ENCODE data around the gene TTC23. TPM values are rescaled to one million over a fixed set of nuclear protein-coding genes. Genes with fewer than 3 reads are reported as not detected.

Gene TTC23
- total and polyA plus RNA-seq, 9 of the 15 experiments (the other 6 are each of a cell fraction or from before 2014, with no cell fraction given): 0.41 to 4.5 (median 2.5) TPM

- FAIRE-seq (no peak), DNase-seq (ENCODE audit: extremely low read depth in 1 of 4, low spot score in 3 of 4) (no peak), ATAC-seq (no peak)
- Histone ChIP-seq H3K36me3 (ENCODE audit: control insufficient read depth, insufficient read depth, low read length) (no peaks in the 10 kb centered on the region), H3K27me3 (ENCODE audit: control insufficient read depth in 2 of 2, insufficient read depth in 2 of 2, low read length in 2 of 2) (peaks cover 2 to 42% of the 10 kb centered on the region in 2 experiments; a peak in 3 of 5 replicates), H2AFZ (ENCODE audit: low read depth, low read length) (no peak overlapping the region), H3K27ac (ENCODE audit: extremely low read depth, low read depth, low read length) (no peak overlapping the region), H3K79me2 (ENCODE audit: control insufficient read depth, insufficient read depth, low read length) (no peaks in the 10 kb centered on the region), H3K9me3 (replicated peaks; ENCODE audit: control insufficient read depth, insufficient read depth, low read depth, low read length) (no peaks in the 10 kb centered on the region), H4K20me1 (replicated peaks; ENCODE audit: control insufficient read depth, insufficient read depth, low read length) (no peaks in the 10 kb centered on the region), H3K9ac (ENCODE audit: insufficient read depth in 1 of 2, low read depth in 2 of 2, low read length in 2 of 2) (no peak overlapping the region), H3K4me3 (no peak overlapping the region), H3K9me1 (ENCODE audit: control insufficient read depth, insufficient read depth, low read length) (no peaks in the 10 kb centered on the region), H3K4me2 (ENCODE audit: insufficient read depth, low read length) (no peak overlapping the region), H3K4me1 (replicated peaks in 1 of 2; ENCODE audit: control insufficient read depth in 2 of 2, insufficient read depth in 2 of 2, low read length in 2 of 2) (peaks cover 5 to 25% of the 10 kb centered on the region in 2 experiments; a peak in 3 of 5 replicates)
- in situ Hi-C loops (cut with MboI) (no loop called here), intact Hi-C loops (cut with micrococcal nuclease) (no loop called here)
- WGBS (ENCODE audit: insufficient coverage, low coverage, missing lambda C conversion rate): 11% methylated on average over 19 of the region's 22 CpGs
- TF ChIP-seq, protein P1, sequence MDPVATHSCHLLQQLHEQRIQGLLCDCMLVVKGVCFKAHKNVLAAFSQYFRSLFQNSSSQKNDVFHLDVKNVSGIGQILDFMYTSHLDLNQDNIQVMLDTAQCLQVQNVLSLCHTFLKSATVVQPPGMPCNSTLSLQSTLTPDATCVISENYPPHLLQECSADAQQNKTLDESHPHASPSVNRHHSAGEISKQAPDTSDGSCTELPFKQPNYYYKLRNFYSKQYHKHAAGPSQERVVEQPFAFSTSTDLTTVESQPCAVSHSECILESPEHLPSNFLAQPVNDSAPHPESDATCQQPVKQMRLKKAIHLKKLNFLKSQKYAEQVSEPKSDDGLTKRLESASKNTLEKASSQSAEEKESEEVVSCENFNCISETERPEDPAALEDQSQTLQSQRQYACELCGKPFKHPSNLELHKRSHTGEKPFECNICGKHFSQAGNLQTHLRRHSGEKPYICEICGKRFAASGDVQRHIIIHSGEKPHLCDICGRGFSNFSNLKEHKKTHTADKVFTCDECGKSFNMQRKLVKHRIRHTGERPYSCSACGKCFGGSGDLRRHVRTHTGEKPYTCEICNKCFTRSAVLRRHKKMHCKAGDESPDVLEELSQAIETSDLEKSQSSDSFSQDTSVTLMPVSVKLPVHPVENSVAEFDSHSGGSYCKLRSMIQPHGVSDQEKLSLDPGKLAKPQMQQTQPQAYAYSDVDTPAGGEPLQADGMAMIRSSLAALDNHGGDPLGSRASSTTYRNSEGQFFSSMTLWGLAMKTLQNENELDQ (CRISPR knock-in tag; IDR thresholded peaks at IDR 0.05; ENCODE audit: borderline replicate concordance): no peak
- TF ChIP-seq PHF21A (IDR thresholded peaks at IDR 0.05; ENCODE audit: borderline replicate concordance, low read depth) (no peak), POLR2AphosphoS5 (IDR thresholded peaks at IDR 0.05; ENCODE audit: control insufficient read depth, insufficient read depth, low read depth, low read length) (no peak), ZNF165 (CRISPR knock-in tag; IDR thresholded peaks at IDR 0.05; ENCODE audit: borderline replicate concordance) (no peak), SRSF7 (optimal IDR thresholded peaks at IDR 0.05; ENCODE audit: low read depth, low read length) (no peak), ZBTB7A (IDR thresholded peaks at IDR 0.05; ENCODE audit: borderline replicate concordance, control insufficient read depth, low read depth, low read length) (no peak), MEF2D (tag; conservative IDR thresholded peaks at IDR 0.05; ENCODE audit: low read depth) (no peak), ZNF79 (CRISPR knock-in tag; IDR thresholded peaks at IDR 0.05; ENCODE audit: low read depth) (no peak), ZNF217 (CRISPR knock-in tag; IDR thresholded peaks at IDR 0.05) (no peak), YY1 (IDR thresholded peaks at IDR 0.05; ENCODE audit: borderline replicate concordance in 1 of 3, control insufficient read depth in 1 of 3, extremely low read depth in 1 of 3, insufficient read depth in 3 of 3, insufficient read length in 1 of 3, insufficient replicate concordance in 2 of 3, low read depth in 1 of 3, low read length in 2 of 3) (no peak)
- TF ChIP-seq, protein P2, sequence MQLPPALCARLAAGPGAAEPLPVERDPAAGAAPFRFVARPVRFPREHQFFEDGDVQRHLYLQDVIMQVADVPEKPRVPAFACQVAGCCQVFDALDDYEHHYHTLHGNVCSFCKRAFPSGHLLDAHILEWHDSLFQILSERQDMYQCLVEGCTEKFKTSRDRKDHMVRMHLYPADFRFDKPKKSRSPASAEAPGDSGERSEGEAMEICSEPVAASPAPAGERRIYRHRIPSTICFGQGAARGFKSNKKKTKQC (CRISPR knock-in tag; IDR thresholded peaks at IDR 0.05): no peak
- TF ChIP-seq, protein P3, sequence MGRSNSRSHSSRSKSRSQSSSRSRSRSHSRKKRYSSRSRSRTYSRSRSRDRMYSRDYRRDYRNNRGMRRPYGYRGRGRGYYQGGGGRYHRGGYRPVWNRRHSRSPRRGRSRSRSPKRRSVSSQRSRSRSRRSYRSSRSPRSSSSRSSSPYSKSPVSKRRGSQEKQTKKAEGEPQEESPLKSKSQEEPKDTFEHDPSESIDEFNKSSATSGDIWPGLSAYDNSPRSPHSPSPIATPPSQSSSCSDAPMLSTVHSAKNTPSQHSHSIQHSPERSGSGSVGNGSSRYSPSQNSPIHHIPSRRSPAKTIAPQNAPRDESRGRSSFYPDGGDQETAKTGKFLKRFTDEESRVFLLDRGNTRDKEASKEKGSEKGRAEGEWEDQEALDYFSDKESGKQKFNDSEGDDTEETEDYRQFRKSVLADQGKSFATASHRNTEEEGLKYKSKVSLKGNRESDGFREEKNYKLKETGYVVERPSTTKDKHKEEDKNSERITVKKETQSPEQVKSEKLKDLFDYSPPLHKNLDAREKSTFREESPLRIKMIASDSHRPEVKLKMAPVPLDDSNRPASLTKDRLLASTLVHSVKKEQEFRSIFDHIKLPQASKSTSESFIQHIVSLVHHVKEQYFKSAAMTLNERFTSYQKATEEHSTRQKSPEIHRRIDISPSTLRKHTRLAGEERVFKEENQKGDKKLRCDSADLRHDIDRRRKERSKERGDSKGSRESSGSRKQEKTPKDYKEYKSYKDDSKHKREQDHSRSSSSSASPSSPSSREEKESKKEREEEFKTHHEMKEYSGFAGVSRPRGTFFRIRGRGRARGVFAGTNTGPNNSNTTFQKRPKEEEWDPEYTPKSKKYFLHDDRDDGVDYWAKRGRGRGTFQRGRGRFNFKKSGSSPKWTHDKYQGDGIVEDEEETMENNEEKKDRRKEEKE (IDR thresholded peaks at IDR 0.05; ENCODE audit: borderline replicate concordance in 1 of 2, control insufficient read depth in 1 of 2, low read depth in 2 of 2, low read length in 1 of 2): no peak
- no TSS peak for BruUV-seq (replicated peaks)
- ChIA-PET POLR2A (interaction anchor here (0.5 to 2.0 kb wide), 2 partner anchors 12 to 1598 kb away, joined by 4 read pairs; no protein-coding TSS in a partner anchor), CTCF (ENCODE audit: low intra/inter-chr PET ratio) (no interaction called here)
These were observed 126.3 kb downstream of the TTC23 start for GRCh38 chr15:99122831-99123712.

All from K562 (cell line).